ENCODE measurements around the gene FOXF1.
A peak's percentile ranks its signal among the peaks of the same experiment; 100 is the strongest.

GRCh38 chr16:86512860-86513470 is 2.6 kb downstream of the FOXF1 start:
- TF ChIP-seq CTCF (IDR thresholded peaks at IDR 0.05) (no peak), POLR2AphosphoS5 (IDR thresholded peaks at IDR 0.05) (peak in 3 of 4 donors; percentile 22 to 33 (median 25))
